GM11168 (cell line): ENCODE results near the gene LRP5.
"Not testable (repeated sequence)": the region's sequence is repeated elsewhere in the genome, so short reads cannot be mapped to it uniquely, and the experiment has no call there.

Experiments used
- in situ Hi-C: fragments of 300-500 bp; cut with MboI; formaldehyde crosslinking; loops from one replicate; pipeline ENCODE4 v1.12.0; 2022; ENCODE audit warnings: low sequenced_read_pairs; ENCODE audit not compliant: unreplicated experiment

Gene LRP5

GRCh38 chr11:68475626-68476025 lies 163.2 kb downstream of the LRP5 start:
- in situ Hi-C loops, result not testable (repeated sequence)

- in situ Hi-C loops, result no loop called here
Measured at GRCh38 chr11:68479390-68479789, 167.0 kb downstream of the LRP5 start.

- in situ Hi-C loops, result no loop called here
Measured at GRCh38 chr11:68480193-68480592, 167.8 kb downstream of the LRP5 start.

- in situ Hi-C loops, result no loop called here
Measured at GRCh38 chr11:68480852-68481510, 168.6 kb downstream of the LRP5 start.

GRCh38 chr11:68481579-68482240 lies 169.3 kb downstream of the LRP5 start:
- in situ Hi-C loops, result no loop called here

GRCh38 chr11:68488623-68489022 lies 176.2 kb downstream of the LRP5 start:
- in situ Hi-C loops, result no loop called here

- in situ Hi-C loops, result no loop called here
Measured at GRCh38 chr11:68495220-68495729, 182.9 kb downstream of the LRP5 start.

- in situ Hi-C loops, result no loop called here
Measured at GRCh38 chr11:68495872-68496271, 183.5 kb downstream of the LRP5 start.

- in situ Hi-C loops, result no loop called here
Measured at GRCh38 chr11:68497761-68498160, 185.4 kb downstream of the LRP5 start.

- in situ Hi-C loops, result no loop called here
Measured at GRCh38 chr11:68498321-68498720, 185.9 kb downstream of the LRP5 start.
